CD4-positive, alpha-beta T cell treated with Interleukin-10 for 1 hour (primary cell): ENCODE measurements around the gene LAMP5.

Experiments used
- DNase-seq: peaks from one replicate; pipeline ENCODE4 v3.0.0-alpha.2; 2020

LAMP5 gene, protein sequence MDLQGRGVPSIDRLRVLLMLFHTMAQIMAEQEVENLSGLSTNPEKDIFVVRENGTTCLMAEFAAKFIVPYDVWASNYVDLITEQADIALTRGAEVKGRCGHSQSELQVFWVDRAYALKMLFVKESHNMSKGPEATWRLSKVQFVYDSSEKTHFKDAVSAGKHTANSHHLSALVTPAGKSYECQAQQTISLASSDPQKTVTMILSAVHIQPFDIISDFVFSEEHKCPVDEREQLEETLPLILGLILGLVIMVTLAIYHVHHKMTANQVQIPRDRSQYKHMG

DNA sequence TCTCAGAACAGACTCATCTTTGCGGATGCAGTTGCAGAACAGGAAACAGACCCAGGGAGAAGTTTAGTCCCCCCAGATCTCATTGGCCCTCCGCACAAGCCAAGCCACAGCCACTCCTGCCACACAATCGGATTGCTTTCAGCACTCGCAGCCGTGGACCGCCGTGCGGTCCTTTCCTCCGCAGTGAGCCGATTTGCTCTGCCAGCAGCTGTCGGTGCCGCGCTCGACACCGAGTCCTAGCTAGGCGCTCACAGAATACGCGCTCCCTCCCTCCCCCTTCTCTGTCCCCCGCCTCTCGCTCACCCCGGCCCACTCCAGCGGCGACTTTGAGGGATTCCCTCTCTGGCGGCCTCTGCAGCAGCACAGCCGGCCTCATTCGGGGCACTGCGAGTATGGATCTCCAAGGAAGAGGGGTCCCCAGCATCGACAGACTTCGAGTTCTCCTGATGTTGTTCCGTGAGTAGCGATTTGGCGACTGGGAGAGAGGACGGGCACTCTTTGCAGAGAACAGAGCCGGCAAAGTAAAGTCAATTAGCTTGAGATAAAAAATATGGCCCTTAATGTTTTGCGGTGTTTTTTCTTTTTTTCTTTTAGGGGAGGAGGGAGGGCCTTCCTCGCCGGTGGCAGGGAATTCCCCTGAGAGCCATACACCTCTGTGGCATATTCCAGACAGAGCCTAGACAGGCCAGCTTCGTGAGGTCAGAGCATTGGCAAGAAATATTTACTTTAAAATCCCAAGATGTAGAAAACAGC, at the start of gene LAMP5:
TSS of gene LAMP5 (plus strand) at position 130 of the 753 bp plus-strand sequence. CDS start at position 393, 263 bp downstream.
- DNase-seq: no peak

DNA sequence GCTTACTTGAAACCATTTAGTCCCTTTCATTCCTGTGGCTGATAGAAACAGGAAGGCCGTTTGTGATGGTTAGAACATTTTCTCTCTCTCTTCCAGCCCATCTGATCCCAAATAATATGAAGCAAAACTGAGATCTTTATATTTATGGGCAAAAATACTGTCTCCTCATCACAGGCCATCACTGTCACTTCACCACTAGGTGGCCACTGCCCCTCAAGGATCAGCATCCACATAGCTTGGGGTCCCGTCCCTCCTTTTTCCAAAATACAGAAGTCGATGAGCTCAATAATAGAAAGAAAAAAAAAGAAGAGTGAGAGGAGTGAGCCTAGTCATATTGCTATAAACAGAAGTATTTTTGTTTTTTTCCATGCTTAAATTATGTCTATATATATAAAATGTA, 46.4 kb upstream of the LAMP5 start:
- DNase-seq: no peak

DNA sequence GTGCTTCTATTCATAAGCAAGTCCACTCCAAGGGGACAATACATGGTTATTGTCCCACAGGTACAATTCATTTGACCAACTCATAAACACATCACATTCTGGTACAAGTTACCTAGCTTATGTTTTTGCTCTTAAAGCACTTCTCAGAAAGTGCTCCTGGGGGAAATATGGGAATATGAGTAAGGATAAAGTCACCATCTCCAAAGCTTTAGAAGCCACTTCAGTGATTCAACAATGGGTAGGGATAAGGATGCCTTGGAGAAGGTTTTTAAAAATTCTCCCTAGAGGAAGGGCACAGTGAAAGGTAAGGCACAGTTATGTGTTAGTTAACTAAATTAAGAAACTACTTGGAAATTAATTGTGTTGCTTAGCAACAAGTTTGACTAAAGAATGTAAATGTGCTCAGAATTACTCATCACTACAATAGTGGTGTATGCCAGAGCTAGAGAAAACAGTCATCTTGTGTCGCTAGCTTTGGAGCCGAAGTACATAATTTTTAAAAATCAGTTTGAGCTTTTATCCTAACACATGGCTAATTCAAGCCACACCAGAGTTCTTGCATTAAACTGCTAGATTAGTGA, 39.5 kb upstream of the LAMP5 start:
- no peak for DNase-seq

DNA sequence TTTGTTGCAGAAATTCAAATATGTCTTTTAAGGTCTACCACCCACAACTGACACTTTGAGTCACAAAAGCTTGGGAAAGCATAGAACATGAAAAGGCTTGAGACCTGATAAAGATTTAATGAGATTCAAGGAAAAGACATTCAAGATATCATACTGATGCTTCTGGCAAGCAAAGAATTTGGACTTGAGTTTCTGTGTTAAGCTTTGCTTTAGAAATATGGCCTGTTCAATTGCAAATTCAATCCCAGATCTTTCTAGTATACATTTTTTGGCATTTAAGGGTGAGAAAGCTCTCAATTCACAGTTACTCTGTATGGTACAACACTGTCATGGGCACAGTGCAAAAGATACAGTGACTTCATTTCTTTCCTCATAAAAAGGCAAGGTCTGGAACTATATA, 38.9 kb upstream of the LAMP5 start:
- DNase-seq: no peak

DNA sequence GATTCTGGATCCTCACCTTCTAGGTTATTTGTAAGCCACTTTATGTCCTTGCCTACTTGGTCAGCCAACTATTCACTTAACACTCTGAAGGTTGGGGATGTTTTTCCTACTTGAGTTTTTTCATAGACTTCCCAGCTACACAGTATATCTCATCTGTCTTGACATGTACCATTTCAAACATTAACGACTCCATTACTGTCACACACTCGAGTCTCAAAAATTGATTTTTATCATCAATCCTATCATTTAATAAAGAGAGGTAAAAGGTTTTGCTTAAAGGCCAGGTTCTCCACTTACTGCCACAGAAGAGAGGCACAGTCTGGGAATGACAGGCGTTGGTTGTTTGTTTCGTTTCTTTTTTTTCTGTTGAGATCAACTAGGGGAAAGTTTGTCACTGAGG, 38.2 kb upstream of the LAMP5 start:
- no peak for DNase-seq

DNA sequence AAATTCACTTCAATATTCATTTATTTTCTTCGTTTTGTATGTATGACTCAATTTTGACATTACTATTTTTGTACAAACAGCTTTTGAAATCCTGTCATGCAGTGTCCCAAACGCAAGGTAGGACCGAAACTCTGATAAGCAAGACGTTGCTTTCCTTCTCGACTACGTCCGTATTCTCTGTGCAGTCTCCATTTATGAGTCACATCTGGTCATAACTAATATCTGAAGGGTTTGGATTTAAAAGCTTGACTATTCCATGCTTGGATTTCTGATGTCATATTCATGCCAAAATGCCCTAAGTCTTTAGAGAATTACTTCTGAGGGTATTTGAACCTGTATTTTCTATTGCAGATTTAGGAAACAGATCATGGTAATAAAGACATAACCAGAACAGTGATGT, 37.8 kb upstream of the LAMP5 start:
- DNase-seq: no peak

DNA sequence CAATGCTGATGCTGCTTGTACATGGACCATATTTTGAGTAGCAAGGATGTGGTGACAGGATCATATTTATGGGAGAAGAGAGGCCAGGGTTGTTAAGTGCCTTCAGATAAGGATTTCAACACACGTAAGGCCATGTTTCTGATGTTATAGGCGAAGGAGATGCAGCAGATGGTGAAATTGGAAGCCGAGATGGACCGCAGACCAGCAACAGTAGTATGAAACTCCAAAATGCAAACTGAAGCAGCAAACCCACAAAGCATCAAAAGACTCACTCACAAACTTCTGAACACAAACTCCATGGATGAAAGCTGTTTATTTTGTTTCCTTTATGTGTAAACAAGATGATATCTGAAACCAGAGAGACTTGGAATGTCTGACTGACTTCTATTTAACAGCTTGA, 35.6 kb upstream of the LAMP5 start:
- no peak for DNase-seq

DNA sequence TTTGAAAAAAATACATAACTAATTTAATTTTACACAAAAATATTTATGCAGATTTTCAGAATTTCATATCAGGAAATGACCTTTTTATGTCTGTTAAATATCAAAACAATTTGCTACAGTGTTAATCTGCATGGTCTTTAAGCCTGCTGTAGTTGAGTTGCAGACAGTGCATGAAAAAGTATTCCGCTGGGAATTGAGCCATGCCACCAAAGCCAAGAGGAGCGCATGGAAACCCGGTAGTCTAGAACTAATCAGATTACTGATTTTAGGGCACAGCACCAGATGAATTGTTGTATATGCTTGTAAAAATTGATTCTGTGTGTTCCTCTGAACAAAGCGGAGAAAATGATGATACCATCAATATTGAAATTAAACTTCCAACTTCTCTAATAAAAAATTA, 34.3 kb upstream of the LAMP5 start:
- no peak for DNase-seq

DNA sequence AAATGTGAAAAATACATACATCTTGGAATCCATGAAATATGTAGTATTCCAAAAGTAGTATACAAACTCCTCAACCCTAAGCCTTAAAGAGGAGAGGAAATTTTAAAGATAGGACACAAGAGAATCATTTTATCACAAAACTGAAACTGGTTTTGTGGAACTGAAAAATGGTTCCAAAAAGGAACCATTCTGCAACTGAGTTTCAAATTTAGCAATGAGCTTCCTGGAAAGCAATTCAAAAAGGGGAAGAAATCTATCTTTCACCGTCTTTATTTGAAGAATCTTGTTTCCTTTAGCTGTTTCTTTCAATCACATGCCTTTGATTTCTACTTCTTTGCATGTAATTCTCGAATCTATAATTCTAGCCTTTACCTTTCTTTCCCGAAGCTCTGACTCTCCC, 32.2 kb upstream of the LAMP5 start:
- DNase-seq: no peak

DNA sequence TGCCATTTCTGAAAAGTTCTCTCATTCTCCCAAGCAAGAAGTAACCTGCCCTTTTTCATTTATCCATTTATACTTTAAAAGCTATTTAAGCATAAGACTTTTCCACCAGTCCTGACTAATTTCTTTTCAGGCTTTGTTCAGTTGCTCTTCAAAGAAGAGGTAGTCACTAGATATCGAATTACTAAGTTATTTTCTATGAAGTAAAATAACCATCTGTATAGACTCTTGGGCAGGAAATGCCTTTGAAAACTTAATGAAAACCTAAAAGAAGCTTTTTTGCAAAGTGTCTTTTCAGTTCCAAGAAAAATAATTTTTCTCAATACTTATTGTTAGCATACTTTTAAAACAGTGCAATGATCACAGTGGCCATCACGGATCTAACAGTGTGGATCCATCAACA, 31.3 kb upstream of the LAMP5 start:
- no peak for DNase-seq

DNA sequence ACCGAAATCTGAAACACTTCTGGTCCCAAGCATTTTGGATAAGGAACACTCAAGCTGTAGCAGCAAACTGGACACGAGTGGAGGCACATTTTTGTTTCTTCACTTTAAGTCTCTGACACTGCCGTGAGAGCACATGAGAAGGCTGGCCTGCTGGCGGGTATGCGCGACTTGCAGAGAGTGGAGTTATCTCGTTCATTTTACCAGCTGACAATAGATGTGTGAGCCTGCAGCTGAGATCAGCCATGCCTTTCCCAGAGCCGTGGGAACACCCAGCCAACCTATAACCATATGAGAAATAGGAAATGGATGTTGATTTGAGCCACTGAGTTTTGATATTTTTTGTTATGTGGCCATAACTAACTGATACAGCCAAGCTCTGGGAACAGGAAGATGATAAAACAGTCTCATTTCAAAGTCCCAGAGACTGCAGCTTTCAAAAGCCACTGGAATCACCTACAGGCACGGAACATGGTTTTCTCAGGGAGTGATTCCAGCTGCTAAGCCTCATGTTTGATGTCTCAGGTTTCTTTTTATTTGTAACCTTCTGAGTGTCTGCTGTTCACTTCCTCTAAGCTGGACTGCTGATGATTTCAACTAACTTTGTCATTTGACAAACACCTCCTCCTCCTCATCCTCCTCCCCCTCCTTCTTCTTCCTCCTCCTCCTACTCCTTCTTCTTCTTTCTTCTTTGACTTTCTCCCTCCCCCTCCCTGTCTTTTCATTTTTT, 28.6 kb upstream of the LAMP5 start:
- DNase-seq: no peak

DNA sequence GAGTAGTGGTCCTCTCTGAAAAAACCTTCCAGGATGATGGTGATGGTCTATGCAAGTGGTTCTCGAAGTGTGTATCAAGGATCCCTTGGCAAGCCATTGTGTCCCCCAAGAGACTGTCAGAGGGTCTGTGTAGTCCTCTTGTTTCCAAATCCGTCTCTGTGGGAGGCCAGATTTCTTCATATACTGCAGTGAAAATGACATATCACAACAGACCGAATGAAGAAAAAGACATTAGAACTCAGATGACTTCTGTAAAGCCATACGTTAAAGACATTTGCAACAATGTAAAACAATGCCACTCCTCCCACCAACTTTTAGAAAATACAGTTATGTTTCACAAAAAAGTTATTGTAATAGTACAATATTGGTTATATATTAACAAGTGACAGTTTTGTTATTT, 27.2 kb upstream of the LAMP5 start:
- no peak for DNase-seq

DNA sequence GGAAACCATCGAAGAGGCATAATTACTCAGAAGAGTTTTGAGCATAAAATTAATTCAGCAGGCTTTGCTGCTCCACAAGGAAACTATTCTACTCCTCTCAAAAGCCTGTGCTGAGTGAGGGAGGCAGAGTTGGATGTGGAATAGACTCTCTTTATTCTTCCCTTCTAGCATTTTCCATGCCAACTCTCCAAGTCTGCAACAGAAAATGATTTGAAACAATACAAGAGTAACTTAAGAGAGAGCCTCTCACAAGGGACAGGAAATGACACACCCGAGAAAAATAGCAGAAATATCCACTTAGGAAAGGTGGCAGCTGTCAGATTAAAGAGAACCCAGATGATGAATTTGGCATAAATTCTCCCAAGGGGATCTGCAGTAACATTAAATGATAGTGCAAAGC, 26.3 kb upstream of the LAMP5 start:
- DNase-seq: no peak

DNA sequence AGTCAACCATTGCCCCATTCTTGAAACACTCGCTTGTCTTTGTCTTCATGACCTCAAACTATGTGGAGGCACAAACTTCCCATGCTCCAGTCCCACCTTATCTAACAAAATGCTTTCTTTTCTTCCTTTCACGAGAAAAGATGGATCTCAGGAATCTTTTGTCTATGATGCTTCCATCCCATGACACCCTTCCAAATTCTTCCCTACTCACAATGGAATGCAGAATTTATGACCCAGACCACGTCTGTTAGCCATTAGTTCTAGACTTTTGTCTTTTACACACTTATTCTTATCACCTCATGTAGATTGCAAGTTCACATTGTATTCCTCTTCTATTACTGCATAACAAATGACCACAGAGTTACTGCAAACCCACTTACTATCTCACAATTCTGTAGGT, 24.2 kb upstream of the LAMP5 start:
- DNase-seq: no peak

DNA sequence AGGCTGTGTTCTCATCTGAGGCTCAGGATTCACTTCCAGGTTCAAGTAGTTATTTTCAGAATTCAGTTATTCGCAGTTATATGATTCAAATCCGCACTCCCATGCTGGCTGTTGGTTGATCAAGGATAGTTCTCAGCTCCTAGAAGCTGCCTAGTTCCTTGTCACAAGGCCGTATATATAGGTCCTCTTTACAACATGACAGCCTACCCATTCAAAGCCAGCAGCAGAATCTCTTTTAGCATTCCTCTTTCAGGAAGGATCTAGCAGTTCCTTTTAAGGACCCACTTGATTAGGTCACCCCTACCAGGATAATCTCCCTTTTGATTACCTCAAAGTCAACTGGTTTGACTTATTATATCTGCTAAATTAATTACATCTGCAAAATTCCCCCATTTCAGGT, 23.8 kb upstream of the LAMP5 start:
- DNase-seq: no peak

DNA sequence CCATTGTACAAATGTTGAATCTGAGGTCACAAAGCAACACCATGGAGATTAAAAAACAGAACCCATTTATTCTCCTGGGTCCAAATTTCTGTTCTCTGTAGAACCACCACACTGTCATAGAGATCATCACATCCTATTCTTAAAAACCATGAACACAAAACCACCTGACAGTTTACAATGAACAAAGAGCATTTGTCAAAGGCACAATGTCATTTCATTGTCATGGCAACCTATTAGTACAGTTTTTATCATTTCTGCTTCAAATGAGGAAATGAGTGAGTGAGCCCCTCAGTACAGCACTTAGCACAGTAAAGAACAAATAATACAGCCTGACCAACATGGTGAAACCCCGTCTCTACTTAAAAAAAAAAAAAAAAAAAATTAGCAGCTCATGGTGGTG, 23.1 kb upstream of the LAMP5 start:
- DNase-seq: no peak

DNA sequence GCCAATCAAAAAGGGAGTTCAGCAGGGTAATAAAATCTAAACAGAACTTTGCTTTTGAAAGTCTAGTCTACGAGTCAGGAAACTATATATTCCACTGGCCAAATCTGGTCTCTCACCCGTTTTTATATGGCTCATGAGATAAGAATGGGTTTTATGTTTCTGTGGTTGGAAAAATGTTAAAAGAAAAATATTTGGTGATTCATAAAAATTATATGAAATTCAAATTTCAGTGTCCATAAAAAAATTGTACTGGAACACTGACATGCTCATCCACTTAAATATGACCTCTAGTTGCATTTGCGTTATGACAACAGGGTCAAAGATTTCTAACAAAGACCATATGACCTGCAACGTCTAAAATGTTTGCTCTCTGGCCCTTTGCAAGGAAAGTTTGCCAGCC, 22.3 kb upstream of the LAMP5 start:
- no peak for DNase-seq

DNA sequence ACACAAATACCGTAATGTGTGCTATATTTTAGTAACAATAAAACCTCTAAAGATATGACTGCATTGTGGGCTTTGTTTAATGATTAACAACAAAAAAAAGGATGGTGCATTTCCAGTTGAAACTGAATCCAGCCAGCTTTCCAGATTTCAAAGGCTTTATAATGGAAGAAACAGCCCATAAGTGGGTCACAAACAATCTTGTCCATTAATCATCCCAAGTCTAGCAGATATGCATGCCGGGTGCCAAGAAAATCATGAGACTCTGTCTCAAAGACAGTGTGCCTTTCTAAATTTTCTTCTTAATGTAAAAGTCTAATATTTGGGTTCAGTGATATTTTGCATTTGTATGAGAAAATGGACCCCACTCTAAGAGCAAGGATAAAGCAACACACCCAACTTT, 20.6 kb upstream of the LAMP5 start:
- no peak for DNase-seq

DNA sequence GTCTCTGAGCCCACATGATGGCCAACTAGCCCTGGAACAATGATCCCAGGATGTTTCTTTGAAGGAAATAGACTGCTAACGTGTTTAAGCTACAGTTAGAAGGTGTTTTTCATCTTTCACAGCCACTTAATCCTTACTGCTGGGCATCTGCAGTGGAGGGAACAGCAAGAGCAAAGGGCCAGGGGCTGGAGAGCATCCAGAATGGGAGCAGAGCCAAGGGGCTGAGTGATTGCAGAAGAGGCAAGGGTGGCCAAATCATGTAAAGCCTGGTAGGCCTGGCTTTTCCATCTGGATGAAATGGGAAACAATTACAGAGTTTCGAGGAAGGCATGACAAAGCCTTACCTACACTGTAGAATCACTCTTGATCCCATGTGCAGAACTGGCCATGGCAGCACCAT, 18.7 kb upstream of the LAMP5 start:
- DNase-seq: no peak

DNA sequence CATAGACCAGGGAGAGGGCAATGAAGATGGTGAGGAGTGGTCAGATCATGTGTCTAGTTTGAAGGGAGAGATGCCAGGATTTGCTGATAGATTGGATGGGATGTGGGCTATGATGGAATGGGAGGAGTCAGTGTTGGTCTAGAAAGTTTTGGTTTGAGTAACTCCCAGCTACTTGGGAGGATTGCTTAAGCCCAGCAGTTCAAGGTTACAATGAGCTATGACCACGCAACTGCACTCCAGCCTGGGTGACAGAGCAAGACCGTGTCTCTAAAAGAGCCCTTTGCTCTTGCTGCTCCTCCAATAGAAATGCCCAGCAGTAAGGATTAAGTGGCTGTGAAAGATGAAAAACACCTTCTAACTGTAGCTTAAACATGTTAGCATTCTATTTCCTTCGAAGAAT, 18.2 kb upstream of the LAMP5 start:
- no peak for DNase-seq

DNA sequence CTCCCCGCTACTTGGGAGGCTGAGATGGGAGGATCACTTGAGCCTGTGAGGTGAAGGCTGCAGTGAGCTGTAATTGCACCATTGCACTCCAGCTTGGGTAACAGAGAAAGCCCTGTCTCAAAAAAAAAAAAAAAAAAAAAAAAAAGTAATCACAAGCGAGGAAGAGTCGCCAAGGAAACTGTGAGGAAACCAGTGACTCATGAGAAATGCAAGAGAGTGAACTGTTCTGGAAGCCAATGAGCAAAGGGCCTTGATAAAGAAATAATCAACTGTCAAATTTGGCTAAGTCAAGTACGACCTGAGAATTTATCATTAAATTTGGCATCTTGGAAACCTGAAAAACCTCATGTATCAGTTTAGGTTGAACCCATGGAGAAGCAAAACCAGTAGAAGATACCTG, 16.1 kb upstream of the LAMP5 start:
- DNase-seq: no peak

DNA sequence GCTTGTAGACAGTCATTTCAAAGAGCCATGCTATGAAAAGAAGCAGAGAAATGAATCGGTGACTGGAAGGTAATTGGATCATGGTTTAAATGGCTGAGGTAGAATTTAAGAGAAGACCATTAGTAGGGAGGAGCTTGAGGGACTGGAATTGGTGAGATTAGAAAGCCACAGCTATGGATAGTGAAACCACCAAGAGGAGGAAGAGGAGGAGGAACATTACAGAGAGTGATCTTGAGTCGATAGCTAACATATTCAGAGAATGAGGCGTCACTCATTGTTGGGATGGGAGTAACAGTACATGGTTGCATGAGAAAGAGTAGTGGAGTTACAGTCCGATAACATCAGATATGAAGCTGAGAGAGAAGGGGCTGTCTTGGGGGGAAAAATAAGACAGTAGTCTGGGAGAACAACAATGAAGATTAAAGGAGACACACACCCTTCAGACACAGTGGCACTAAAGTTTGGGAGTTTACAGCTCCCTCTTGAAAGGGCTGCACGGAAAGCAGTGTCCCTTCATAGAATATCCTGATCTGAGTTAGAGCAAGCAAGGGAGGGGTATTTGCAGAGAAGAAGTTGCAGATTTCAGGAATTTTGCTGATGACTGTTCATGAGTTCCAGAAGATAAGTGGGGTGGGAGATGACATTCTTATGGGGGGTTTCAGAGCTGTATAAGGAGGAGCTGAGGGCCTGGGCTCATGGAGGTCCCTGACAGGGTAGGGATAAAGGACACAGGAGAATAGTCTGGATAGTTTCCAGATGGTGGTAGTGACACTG, 15.1 kb upstream of the LAMP5 start:
- DNase-seq: no peak

DNA sequence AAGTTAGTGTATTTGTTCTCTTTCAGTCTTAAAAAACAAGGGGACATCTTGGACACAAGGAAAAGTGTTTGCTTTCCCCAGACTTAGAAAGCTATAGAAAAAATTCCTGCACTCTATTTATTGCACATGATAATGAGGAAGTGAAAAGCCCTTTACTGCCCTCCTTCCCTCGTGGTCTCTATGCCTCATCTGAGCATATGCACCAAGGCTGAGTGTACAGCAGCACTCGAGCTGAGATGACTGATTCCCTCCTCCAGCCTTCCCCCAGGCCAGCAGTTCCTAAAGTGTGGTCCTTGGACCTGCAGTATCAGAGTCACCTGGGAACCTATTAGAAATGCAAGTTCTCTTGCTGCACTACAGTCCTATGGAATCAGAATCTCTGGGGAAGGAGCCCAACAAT, 14.3 kb upstream of the LAMP5 start:
- no peak for DNase-seq
